Naive thymus-derived CD4-positive, alpha-beta T cell (primary cell): ENCODE measurements around the gene ANKLE2. TPM values are rescaled to one million over a fixed set of nuclear protein-coding genes. Genes with fewer than 3 reads are reported as not detected.

Experiments used
- ATAC-seq: fragments of 150-1000 bp; cut with Tn5 transposase; 2 replicates; pipeline ENCODE4 v1.10.0; 2021; ENCODE audit warnings: mild to moderate bottlenecking, moderate library complexity
- CTCF ChIA-PET: fragments of 350-600 bp; sonication (Branson Sonifier 250); formaldehyde crosslinking; loops from one replicate; lab custom pipeline; 2021; ENCODE audit warnings: antibody characterized with exemption; lab: Charles Lee
- POLR2A ChIA-PET: fragments of 350-600 bp; sonication (Branson Sonifier 250); formaldehyde crosslinking; loops from one replicate; lab custom pipeline; 2021; ENCODE audit warnings: antibody characterized with exemption, inconsistent platforms; lab: Charles Lee
- DNase-seq, 9 donors: peaks; one replicate each; pipeline versions ENCODE4 v3.0.0 to v3.0.0-alpha.2; 2020 to 2022; ENCODE audit warnings: mixed read lengths in 1 of 9
- H3K27ac ChIP-seq: one replicate; pipeline ENCODE4 v1.7.0; 2013; ENCODE audit warnings: mild to moderate bottlenecking, low read depth, low read length, moderate library complexity
- H3K27me3 ChIP-seq, 2 donors: one replicate each; pipeline ENCODE4 v1.7.0; 2013; ENCODE audit warnings: low read length in 2 of 2, mild to moderate bottlenecking in 2 of 2, moderate library complexity in 2 of 2; ENCODE audit not compliant: control insufficient read depth in 2 of 2, insufficient read depth in 2 of 2
- H3K36me3 ChIP-seq, 3 experiments: 1 replicate in 2 of 3; 2 replicates in 1 of 3; pipeline ENCODE4 v1.7.0; 2013; ENCODE audit warnings: low read length in 3 of 3, mild to moderate bottlenecking in 3 of 3, moderate library complexity in 1 of 3; ENCODE audit not compliant: insufficient read depth in 3 of 3, control insufficient read depth in 2 of 3
- H3K4me1 ChIP-seq, 2 donors: one replicate each; pipeline ENCODE4 v1.7.0; 2013; ENCODE audit warnings: low read length in 2 of 2, mild to moderate bottlenecking in 2 of 2, moderate library complexity in 1 of 2; ENCODE audit not compliant: control insufficient read depth in 2 of 2, insufficient read depth in 2 of 2
- H3K4me3 ChIP-seq: 2 replicates; pipeline ENCODE4 v1.7.0; 2013; ENCODE audit warnings: mild to moderate bottlenecking, low read length
- H3K9me3 ChIP-seq, 3 experiments: 1 replicate in 2 of 3; 2 replicates in 1 of 3; pipeline ENCODE4 v1.7.0; 2013; ENCODE audit warnings: low read length in 3 of 3; ENCODE audit not compliant: control insufficient read depth in 2 of 3
- H3K27ac Mint-ChIP-seq, 9 donors: one replicate each; pipeline ENCODE4 v1.8.0; 2020 to 2022; ENCODE audit warnings: mixed read lengths in 9 of 9, mild to moderate bottlenecking in 8 of 9, moderate library complexity in 5 of 9, inconsistent platforms in 2 of 9
- H3K27me3 Mint-ChIP-seq, 5 donors: one replicate each; pipeline ENCODE4 v1.8.0; 2021 to 2022; ENCODE audit warnings: mixed read lengths in 5 of 5, mild to moderate bottlenecking in 1 of 5
- H3K36me3 Mint-ChIP-seq, 5 donors: one replicate each; pipeline ENCODE4 v1.8.0; 2020 to 2022; ENCODE audit warnings: mixed read lengths in 5 of 5, mild to moderate bottlenecking in 3 of 5, inconsistent platforms in 1 of 5
- H3K4me1 Mint-ChIP-seq, 7 donors: one replicate each; pipeline ENCODE4 v1.8.0; 2020 to 2022; ENCODE audit warnings: mixed read lengths in 7 of 7, mild to moderate bottlenecking in 3 of 7, inconsistent platforms in 1 of 7
- H3K4me3 Mint-ChIP-seq, 10 donors: one replicate each; pipeline ENCODE4 v1.8.0; 2020 to 2022; ENCODE audit warnings: mild to moderate bottlenecking in 10 of 10, mixed read lengths in 10 of 10, moderate library complexity in 6 of 10, inconsistent platforms in 2 of 10
- H3K9me3 Mint-ChIP-seq, 11 donors: one replicate each; pipeline ENCODE4 v1.8.0; 2020 to 2022; ENCODE audit warnings: mixed read lengths in 11 of 11, mild to moderate bottlenecking in 4 of 11, inconsistent platforms in 1 of 11, moderate library complexity in 1 of 11
- intact Hi-C, 2 donors: fragments of 100-400 bp; cut with micrococcal nuclease; formaldehyde crosslinking; loops; one replicate each; pipeline ENCODE4 v1.15.1; 2023
- polyA plus RNA-seq, 2 donors: library from polyadenylated mRNA; unstranded; fragments of 300-500 nt; fragmentation: Illumina TruSeq; gene quantifications; one replicate each; pipeline ENCODE4 v1.2.3, GENCODE V29; 2021
- total RNA-seq, 6 experiments: library from RNA in 5 of 6; stranded (reverse) in 5 of 6; gene quantifications; 1 replicate in 5 of 6; 2 replicates in 1 of 6; pipeline ENCODE4 v1.2.3 and lab custom pipeline; 2021 to 2026

Gene ANKLE2
- total and polyA plus RNA-seq, 7 experiments from 2014 or later = 21.5 to 95.5 (median 78.9) TPM

GRCh38 chr12:132739600-132740312 lies 21.9 kb downstream of the ANKLE2 start:
- intact Hi-C loops = no loop called here
- no peak overlapping the region for H3K4me3 ChIP-seq
- peaks cover 19 to 96% (median 41%) of the 10 kb centered on the region in 3 experiments for H3K36me3 ChIP-seq
- no peak for ATAC-seq
- no peaks in the 10 kb centered on the region for H3K27me3 Mint-ChIP-seq
- no peaks in the 10 kb centered on the region for H3K27me3 ChIP-seq
- H3K9me3 Mint-ChIP-seq = peaks cover 0 to 3% (median 0%) of the 10 kb centered on the region in 11 donors
- ChIA-PET POLR2A (interaction anchor here (0.5 kb wide), 1 partner anchor 11 kb away, joined by 3 read pairs; no protein-coding TSS in a partner anchor), CTCF (interaction anchor here (0.9 kb wide), 1 partner anchor 25 kb away, joined by 3 read pairs; no protein-coding TSS in a partner anchor)
- no peaks in the 10 kb centered on the region for H3K9me3 ChIP-seq
- no peak overlapping the region for H3K27ac Mint-ChIP-seq
- H3K4me1 ChIP-seq = peaks cover 0 to 6% of the 10 kb centered on the region in 2 donors
- DNase-seq = no peak
- no peak overlapping the region for H3K4me3 Mint-ChIP-seq
- no peak overlapping the region for H3K27ac ChIP-seq
- peaks cover 17 to 73% (median 30%) of the 10 kb centered on the region in 5 donors for H3K36me3 Mint-ChIP-seq
- peaks cover 4 to 15% (median 10%) of the 10 kb centered on the region in 7 donors for H3K4me1 Mint-ChIP-seq

GRCh38 chr12:132736913-132737312 lies 24.7 kb downstream of the ANKLE2 start:
- H3K4me1 Mint-ChIP-seq = peaks cover 0 to 6% (median 0%) of the 10 kb centered on the region in 7 donors
- ATAC-seq (no peak), DNase-seq (no peak)
- ChIA-PET CTCF (no interaction called here), POLR2A (no interaction called here)
- Histone ChIP-seq H3K27me3 (no peaks in the 10 kb centered on the region), H3K4me3 (no peak overlapping the region), H3K36me3 (peaks cover 25 to 97% (median 35%) of the 10 kb centered on the region in 3 experiments), H3K9me3 (no peaks in the 10 kb centered on the region), H3K4me1 (no peaks in the 10 kb centered on the region), H3K27ac (no peak overlapping the region)
- H3K27ac Mint-ChIP-seq = no peak overlapping the region
- intact Hi-C loops = no loop called here
- H3K4me3 Mint-ChIP-seq = no peak overlapping the region
- no peaks in the 10 kb centered on the region for H3K27me3 Mint-ChIP-seq
- H3K9me3 Mint-ChIP-seq = no peaks in the 10 kb centered on the region
- H3K36me3 Mint-ChIP-seq = peaks cover 22 to 76% (median 27%) of the 10 kb centered on the region in 5 donors

- no peak overlapping the region for H3K27ac Mint-ChIP-seq
- peaks cover 25 to 76% (median 31%) of the 10 kb centered on the region in 5 donors for H3K36me3 Mint-ChIP-seq
- Histone ChIP-seq H3K4me1 (no peaks in the 10 kb centered on the region), H3K36me3 (peaks cover 25 to 97% (median 39%) of the 10 kb centered on the region in 3 experiments), H3K27ac (no peak overlapping the region), H3K27me3 (no peaks in the 10 kb centered on the region), H3K4me3 (no peak overlapping the region), H3K9me3 (no peaks in the 10 kb centered on the region)
- POLR2A ChIA-PET = no interaction called here
- CTCF ChIA-PET = no interaction called here
- intact Hi-C loops = no loop called here
- ATAC-seq (no peak), DNase-seq (no peak)
- H3K9me3 Mint-ChIP-seq = peaks cover 0 to 3% (median 0%) of the 10 kb centered on the region in 11 donors
- H3K4me1 Mint-ChIP-seq = peaks cover 0 to 6% (median 0%) of the 10 kb centered on the region in 7 donors
- no peak overlapping the region for H3K4me3 Mint-ChIP-seq
- H3K27me3 Mint-ChIP-seq = no peaks in the 10 kb centered on the region
Measured at GRCh38 chr12:132736378-132736777, 25.3 kb downstream of the ANKLE2 start.

GRCh38 chr12:132735496-132735895 lies 26.1 kb downstream of the ANKLE2 start:
- Histone ChIP-seq H3K4me3 (no peak overlapping the region), H3K4me1 (no peaks in the 10 kb centered on the region), H3K27me3 (no peaks in the 10 kb centered on the region), H3K9me3 (no peaks in the 10 kb centered on the region), H3K27ac (no peak overlapping the region), H3K36me3 (peaks cover 25 to 97% (median 37%) of the 10 kb centered on the region in 3 experiments)
- peaks cover 0 to 3% (median 0%) of the 10 kb centered on the region in 11 donors for H3K9me3 Mint-ChIP-seq
- intact Hi-C loops = no loop called here
- no peak overlapping the region for H3K4me3 Mint-ChIP-seq
- no peaks in the 10 kb centered on the region for H3K27me3 Mint-ChIP-seq
- ATAC-seq (no peak), DNase-seq (no peak)
- CTCF ChIA-PET = no interaction called here
- peaks cover 0 to 8% (median 0%) of the 10 kb centered on the region in 7 donors for H3K4me1 Mint-ChIP-seq
- H3K36me3 Mint-ChIP-seq = peaks cover 25 to 71% (median 35%) of the 10 kb centered on the region in 5 donors
- POLR2A ChIA-PET = interaction anchor here (0.5 kb wide), 1 partner anchor 14 kb away, joined by 4 read pairs; no protein-coding TSS in a partner anchor
- no peak overlapping the region for H3K27ac Mint-ChIP-seq

- H3K27ac Mint-ChIP-seq = no peak overlapping the region
Measured at GRCh38 chr12:132734206-132734605, 27.4 kb downstream of the ANKLE2 start.

GRCh38 chr12:132731574-132731973 lies 30.1 kb downstream of the ANKLE2 start:
- no peak overlapping the region for H3K27ac ChIP-seq
- intact Hi-C loops = no loop called here
- no peaks in the 10 kb centered on the region for H3K9me3 ChIP-seq
- H3K4me1 Mint-ChIP-seq = peaks cover 0 to 15% (median 5%) of the 10 kb centered on the region in 7 donors
- peaks cover 22 to 71% (median 44%) of the 10 kb centered on the region in 5 donors for H3K36me3 Mint-ChIP-seq
- ChIA-PET CTCF (no interaction called here), POLR2A (no interaction called here)
- H3K36me3 ChIP-seq = peaks cover 16 to 94% (median 33%) of the 10 kb centered on the region in 3 experiments
- H3K27ac Mint-ChIP-seq = peak overlapping the region in 1 of 9 donors; percentile 0
- H3K4me3 ChIP-seq = no peak overlapping the region
- no peaks in the 10 kb centered on the region for H3K27me3 ChIP-seq
- no peak for ATAC-seq
- H3K9me3 Mint-ChIP-seq = peaks cover 0 to 3% (median 0%) of the 10 kb centered on the region in 11 donors
- DNase-seq = no peak
- peak overlapping the region in 1 of 10 donors; percentile 0 for H3K4me3 Mint-ChIP-seq
- H3K27me3 Mint-ChIP-seq = no peaks in the 10 kb centered on the region
- H3K4me1 ChIP-seq = no peaks in the 10 kb centered on the region

More at GRCh38 chr12:132734206-132734605, 27.4 kb downstream of the ANKLE2 start:
- no peaks in the 10 kb centered on the region for H3K4me1 ChIP-seq
- intact Hi-C loops = no loop called here
- H3K27me3 ChIP-seq = no peaks in the 10 kb centered on the region
- no peak for ATAC-seq
- H3K27ac ChIP-seq = no peak overlapping the region
- Mint-ChIP-seq H3K36me3 (peaks cover 22 to 64% (median 44%) of the 10 kb centered on the region in 5 donors), H3K4me1 (peaks cover 0 to 15% (median 5%) of the 10 kb centered on the region in 7 donors), H3K27me3 (no peaks in the 10 kb centered on the region), H3K4me3 (no peak overlapping the region), H3K9me3 (peaks cover 0 to 3% (median 0%) of the 10 kb centered on the region in 11 donors)
- no peak overlapping the region for H3K4me3 ChIP-seq
- CTCF ChIA-PET = no interaction called here
- H3K9me3 ChIP-seq = no peaks in the 10 kb centered on the region
- no peak for DNase-seq
- POLR2A ChIA-PET = no interaction called here
- H3K36me3 ChIP-seq = peaks cover 21 to 94% (median 26%) of the 10 kb centered on the region in 3 experiments
